Loucy (cell line): ENCODE measurements around the gene FMO4.

Experiments
- H2AFZ ChIP-seq: fragments of 200-600 bp; sonication (generic); 2 replicates; pipeline ENCODE4 v1.6.0; 2016; ENCODE audit warnings: antibody characterized with exemption, mild to moderate bottlenecking, low read length, moderate library complexity
- H3F3A ChIP-seq: fragments of 200-600 bp; 2 replicates; pipeline ENCODE4 v1.6.0; 2016; ENCODE audit warnings: antibody characterized with exemption, low read depth, mild to moderate bottlenecking
- H3K27me3 ChIP-seq: fragments of 200-600 bp; sonication (generic); 2 replicates; pipeline ENCODE4 v1.6.1; 2014; ENCODE audit warnings: low read length, mild to moderate bottlenecking; ENCODE audit not compliant: insufficient read depth, poor library complexity, severe bottlenecking
- H3K36me3 ChIP-seq: fragments of 200-600 bp; sonication (generic); 2 replicates; pipeline ENCODE4 v1.6.1; 2016; ENCODE audit warnings: low read length; ENCODE audit not compliant: insufficient read depth
- H3K4me1 ChIP-seq: fragments of 200-600 bp; sonication (generic); 2 replicates; pipeline ENCODE4 v1.5.1; 2014; ENCODE audit warnings: low read length, mild to moderate bottlenecking; ENCODE audit not compliant: insufficient read depth, poor library complexity, severe bottlenecking
- H3K4me2 ChIP-seq: fragments of 200-600 bp; sonication (generic); 2 replicates; pipeline ENCODE4 v1.6.0; 2014; ENCODE audit warnings: antibody characterized with exemption, low read length, low read depth, mild to moderate bottlenecking; ENCODE audit not compliant: poor library complexity, severe bottlenecking
- H3K4me3 ChIP-seq: fragments of 200-600 bp; sonication (generic); 2 replicates; pipeline ENCODE4 v1.5.1; 2014; ENCODE audit warnings: low read length, mild to moderate bottlenecking, mixed read lengths; ENCODE audit not compliant: poor library complexity, severe bottlenecking
- H3K79me2 ChIP-seq: fragments of 200-600 bp; sonication (generic); 2 replicates; pipeline ENCODE4 v1.6.1; 2014; ENCODE audit warnings: low read length; ENCODE audit not compliant: insufficient read depth
- H3K9ac ChIP-seq: fragments of 200-600 bp; sonication (generic); 2 replicates; pipeline ENCODE4 v1.6.0; 2014; ENCODE audit warnings: mild to moderate bottlenecking, low read depth, low read length, moderate library complexity; ENCODE audit not compliant: poor library complexity, severe bottlenecking
- H3K9me2 ChIP-seq: fragments of 200-600 bp; sonication (generic); replicated peaks from 2 replicates; pipeline ENCODE4 v1.6.1; 2016; ENCODE audit warnings: low read depth, low read length, mixed read lengths
- H3K9me3 ChIP-seq: fragments of 200-600 bp; sonication (generic); 2 replicates; pipeline ENCODE4 v1.6.1; 2014; ENCODE audit warnings: mild to moderate bottlenecking, antibody characterized with exemption, low read length, low read depth; ENCODE audit not compliant: insufficient read depth
- H4K20me1 ChIP-seq: fragments of 200-600 bp; sonication (generic); 2 replicates; pipeline ENCODE4 v1.6.0; 2014; ENCODE audit warnings: antibody characterized with exemption, low read length, mild to moderate bottlenecking; ENCODE audit not compliant: insufficient read depth, poor library complexity, severe bottlenecking
- EZH2phosphoT487 ChIP-seq: fragments of 200-600 bp; IDR thresholded peaks from 2 replicates; pipeline ENCODE4 v1.6.1; 2018; ENCODE audit warnings: antibody characterized with exemption, mild to moderate bottlenecking, moderate library complexity, borderline replicate concordance
- TF ChIP-seq, protein P1 (sequence below): fragments of 200-600 bp; sonication (generic); conservative IDR thresholded peaks from 2 replicates; pipeline ENCODE4 v1.5.1; 2014; ENCODE audit warnings: mild to moderate bottlenecking, antibody characterized with exemption, low read length

The FMO4 gene

DNA sequence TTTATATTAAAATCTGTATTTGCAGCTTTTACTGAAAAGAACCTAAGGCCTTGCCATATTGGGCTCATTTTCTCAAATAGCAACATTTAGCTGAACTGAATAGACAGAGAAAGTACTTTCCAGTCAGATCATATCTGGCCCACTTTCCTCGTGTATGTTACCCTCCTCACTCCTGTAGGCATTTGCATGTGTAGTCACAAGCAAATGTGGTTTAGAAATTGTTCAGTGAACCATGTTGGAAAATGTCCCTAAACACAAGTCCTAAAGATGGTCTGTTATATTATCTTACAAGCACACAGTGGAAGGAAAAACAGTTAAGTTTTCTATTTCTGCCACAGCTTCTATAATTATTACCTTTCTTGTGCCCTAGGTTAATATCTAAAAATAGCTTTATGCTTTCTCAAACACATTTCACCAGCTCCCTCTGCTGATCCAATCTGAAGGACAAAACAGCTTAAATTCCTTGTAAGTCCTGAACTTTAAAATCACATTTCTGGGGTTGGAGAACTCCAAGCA lies 606 bp upstream of the FMO4 start:
- Histone ChIP-seq H3K4me3 (peak overlapping the region; percentile 47), H3K4me1 (peaks cover 10% of the 10 kb centered on the region), H3K36me3 (no peaks in the 10 kb centered on the region), H3K27me3 (no peaks in the 10 kb centered on the region), H3F3A (no peaks in the 10 kb centered on the region), H3K79me2 (no peaks in the 10 kb centered on the region), H3K9me2 (no peaks in the 10 kb centered on the region), H2AFZ (peak overlapping the region; percentile 92), H3K4me2 (peak overlapping the region; percentile 48), H3K9me3 (no peaks in the 10 kb centered on the region), H4K20me1 (no peaks in the 10 kb centered on the region), H3K9ac (peak overlapping the region; percentile 32)
- no peak for TF ChIP-seq EZH2phosphoT487
- TF ChIP-seq, protein P1, sequence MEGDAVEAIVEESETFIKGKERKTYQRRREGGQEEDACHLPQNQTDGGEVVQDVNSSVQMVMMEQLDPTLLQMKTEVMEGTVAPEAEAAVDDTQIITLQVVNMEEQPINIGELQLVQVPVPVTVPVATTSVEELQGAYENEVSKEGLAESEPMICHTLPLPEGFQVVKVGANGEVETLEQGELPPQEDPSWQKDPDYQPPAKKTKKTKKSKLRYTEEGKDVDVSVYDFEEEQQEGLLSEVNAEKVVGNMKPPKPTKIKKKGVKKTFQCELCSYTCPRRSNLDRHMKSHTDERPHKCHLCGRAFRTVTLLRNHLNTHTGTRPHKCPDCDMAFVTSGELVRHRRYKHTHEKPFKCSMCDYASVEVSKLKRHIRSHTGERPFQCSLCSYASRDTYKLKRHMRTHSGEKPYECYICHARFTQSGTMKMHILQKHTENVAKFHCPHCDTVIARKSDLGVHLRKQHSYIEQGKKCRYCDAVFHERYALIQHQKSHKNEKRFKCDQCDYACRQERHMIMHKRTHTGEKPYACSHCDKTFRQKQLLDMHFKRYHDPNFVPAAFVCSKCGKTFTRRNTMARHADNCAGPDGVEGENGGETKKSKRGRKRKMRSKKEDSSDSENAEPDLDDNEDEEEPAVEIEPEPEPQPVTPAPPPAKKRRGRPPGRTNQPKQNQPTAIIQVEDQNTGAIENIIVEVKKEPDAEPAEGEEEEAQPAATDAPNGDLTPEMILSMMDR = no peak

DNA sequence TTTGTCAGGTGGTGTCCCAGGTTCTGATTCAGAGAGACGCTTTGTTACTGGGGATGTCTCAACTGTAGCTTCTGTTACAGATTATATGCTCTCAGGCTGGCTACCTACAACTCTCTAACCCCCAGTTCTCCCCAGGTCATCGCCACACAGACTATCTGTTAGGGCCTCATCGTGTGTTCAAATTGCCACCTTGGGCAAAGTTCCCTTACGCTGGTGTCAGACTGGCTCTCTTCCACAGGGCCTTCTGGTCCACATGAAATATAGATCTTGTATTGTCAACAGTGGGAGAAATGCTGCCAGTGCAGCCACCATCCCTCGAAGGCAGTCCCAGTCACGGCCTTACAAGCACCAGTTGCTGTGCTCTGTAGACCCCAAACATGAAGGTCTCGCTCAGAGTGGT lies 15.3 kb downstream of the FMO4 start:
- no peaks in the 10 kb centered on the region for H3K79me2 ChIP-seq
- H3K4me1 ChIP-seq = no peaks in the 10 kb centered on the region
- no peak for TF ChIP-seq EZH2phosphoT487
- TF ChIP-seq, protein P1 = no peak
- no peak overlapping the region for H2AFZ ChIP-seq
- H3K36me3 ChIP-seq = no peaks in the 10 kb centered on the region
- no peak overlapping the region for H3K9ac ChIP-seq
- no peaks in the 10 kb centered on the region for H4K20me1 ChIP-seq
- no peaks in the 10 kb centered on the region for H3K27me3 ChIP-seq
- no peak overlapping the region for H3K4me3 ChIP-seq
- H3K9me2 ChIP-seq = no peaks in the 10 kb centered on the region
- H3F3A ChIP-seq = no peaks in the 10 kb centered on the region
- no peak overlapping the region for H3K4me2 ChIP-seq
- H3K9me3 ChIP-seq = no peaks in the 10 kb centered on the region

DNA sequence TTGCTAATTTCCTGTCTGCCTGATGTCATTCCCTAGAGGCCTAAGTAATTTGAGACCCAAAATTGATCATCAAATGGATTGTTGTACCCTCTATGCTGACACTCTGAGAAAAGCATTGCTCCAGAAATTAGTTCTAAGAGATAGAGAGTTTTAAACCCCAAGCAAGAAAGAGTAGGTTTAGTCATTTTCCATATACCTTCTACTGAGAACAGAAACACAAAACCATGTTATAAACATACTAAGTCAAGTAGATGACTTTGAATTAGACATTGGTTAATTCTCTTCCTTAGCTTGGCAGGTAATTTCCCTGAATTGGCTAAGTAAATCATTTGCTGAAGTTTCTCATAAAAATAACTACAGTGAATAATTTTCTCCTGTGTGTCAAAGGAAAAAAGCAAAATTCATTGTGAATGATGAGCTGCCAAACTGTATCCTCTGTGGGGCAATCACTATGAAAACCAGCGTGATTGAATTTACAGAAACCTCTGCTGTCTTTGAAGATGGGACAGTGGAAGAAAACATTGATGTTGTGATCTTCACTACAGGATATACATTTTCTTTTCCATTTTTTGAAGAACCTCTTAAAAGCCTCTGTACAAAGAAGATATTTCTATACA lies 20.1 kb downstream of the FMO4 start:
- Histone ChIP-seq H3K4me2 (no peak overlapping the region), H3K4me3 (no peak overlapping the region), H3K9me3 (no peaks in the 10 kb centered on the region), H3F3A (no peaks in the 10 kb centered on the region), H3K79me2 (no peaks in the 10 kb centered on the region), H3K36me3 (no peaks in the 10 kb centered on the region), H3K9ac (no peak overlapping the region), H3K9me2 (no peaks in the 10 kb centered on the region), H3K27me3 (no peaks in the 10 kb centered on the region), H3K4me1 (no peaks in the 10 kb centered on the region), H4K20me1 (no peaks in the 10 kb centered on the region), H2AFZ (no peak overlapping the region)
- TF ChIP-seq EZH2phosphoT487 = no peak
- TF ChIP-seq, protein P1 = no peak
